ENCODE data around the gene NCKAP5.

DNA sequence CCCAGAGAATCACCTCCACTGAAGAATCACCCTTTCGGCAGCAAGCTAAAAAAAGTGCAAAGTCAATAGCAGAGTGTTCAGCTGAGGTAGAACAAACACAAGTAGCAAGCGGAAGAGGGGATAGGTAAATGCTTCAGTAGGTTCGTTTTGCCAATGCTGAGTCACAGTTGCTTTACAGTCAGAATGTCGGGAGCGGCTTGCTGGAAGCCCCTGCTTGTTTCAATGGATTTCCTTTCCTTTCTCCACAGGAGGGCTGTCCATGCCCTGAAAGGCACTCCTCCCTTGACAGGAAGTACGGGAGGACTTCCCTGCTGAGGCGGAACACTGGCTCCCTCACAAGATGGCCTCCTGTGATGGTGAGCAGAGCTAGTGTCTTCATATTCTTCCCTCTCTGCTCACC, 752.0 kb downstream of the NCKAP5 start:
- TF ChIP-seq POLR2AphosphoS5 (IDR thresholded peaks at IDR 0.05) (no peak), POLR2A (IDR thresholded peaks at IDR 0.05) (no peak), EP300 (IDR thresholded peaks at IDR 0.05) (no peak)
- TF ChIP-seq, protein P1, sequence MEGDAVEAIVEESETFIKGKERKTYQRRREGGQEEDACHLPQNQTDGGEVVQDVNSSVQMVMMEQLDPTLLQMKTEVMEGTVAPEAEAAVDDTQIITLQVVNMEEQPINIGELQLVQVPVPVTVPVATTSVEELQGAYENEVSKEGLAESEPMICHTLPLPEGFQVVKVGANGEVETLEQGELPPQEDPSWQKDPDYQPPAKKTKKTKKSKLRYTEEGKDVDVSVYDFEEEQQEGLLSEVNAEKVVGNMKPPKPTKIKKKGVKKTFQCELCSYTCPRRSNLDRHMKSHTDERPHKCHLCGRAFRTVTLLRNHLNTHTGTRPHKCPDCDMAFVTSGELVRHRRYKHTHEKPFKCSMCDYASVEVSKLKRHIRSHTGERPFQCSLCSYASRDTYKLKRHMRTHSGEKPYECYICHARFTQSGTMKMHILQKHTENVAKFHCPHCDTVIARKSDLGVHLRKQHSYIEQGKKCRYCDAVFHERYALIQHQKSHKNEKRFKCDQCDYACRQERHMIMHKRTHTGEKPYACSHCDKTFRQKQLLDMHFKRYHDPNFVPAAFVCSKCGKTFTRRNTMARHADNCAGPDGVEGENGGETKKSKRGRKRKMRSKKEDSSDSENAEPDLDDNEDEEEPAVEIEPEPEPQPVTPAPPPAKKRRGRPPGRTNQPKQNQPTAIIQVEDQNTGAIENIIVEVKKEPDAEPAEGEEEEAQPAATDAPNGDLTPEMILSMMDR (IDR thresholded peaks at IDR 0.05), result no peak

Measured in upper lobe of left lung (tissue), 4 donors.